Bronchial smooth muscle cell (primary cell): ENCODE data around the gene CENPA. TPM values are rescaled to one million over a fixed set of nuclear protein-coding genes. Genes with fewer than 3 reads are reported as not detected.

Source experiments
- total RNA-seq: library from RNA; depleted of rRNA; stranded (reverse); fragments of >200 nt; gene quantifications from 2 replicates; pipeline ENCODE4 v1.2.1, GENCODE V29; 2014

The CENPA gene
- 0.26 and 1.6 TPM in 2 replicates for total RNA-seq

DNA sequence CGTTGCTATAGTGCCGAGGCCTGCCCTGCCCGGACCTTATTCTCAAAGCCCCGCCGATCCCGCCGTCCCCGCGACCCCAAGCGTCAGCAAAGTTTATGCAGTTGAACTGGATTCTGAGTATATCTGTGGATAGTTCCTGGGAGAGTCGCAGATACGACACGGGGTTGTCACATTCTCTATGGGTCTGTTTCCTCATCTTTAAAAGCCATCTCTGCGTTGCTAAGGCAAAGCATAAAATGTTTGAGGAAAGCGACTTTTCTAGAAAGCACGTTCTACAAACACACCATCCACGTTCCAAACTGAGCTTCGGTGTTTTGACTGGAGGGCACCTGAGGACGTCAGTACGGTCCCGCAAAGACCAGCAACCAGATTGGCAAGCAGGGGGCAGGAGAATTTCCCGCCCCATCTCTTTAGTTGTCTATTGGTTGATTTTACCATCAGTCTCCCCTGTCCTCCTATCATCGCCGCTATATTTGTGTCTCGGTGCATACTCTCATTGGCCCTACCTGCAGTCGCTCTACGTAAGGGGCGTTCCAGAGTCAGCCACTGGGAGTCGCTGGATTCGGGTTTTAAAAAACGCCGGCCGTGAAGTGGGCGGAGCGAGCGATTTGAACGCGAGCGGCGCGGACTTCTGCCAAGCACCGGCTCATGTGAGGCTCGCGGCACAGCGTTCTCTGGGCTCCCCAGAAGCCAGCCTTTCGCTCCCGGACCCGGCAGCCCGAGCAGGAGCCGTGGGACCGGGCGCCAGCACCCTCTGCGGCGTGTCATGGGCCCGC lies at the start of gene CENPA:
TSS of gene CENPA (plus strand) at position 626 of the 776 bp plus-strand sequence. CDS start at position 767, 141 bp downstream.

GRCh38 chr2:26764078-26764887 lies 21.6 kb upstream of the CENPA start, which contains the start of gene SLC35F6:
Gene SLC35F6, plus strand, starts transcription at chr2:26764284. Its CDS starts 66 bp downstream, at chr2:26764350.

Other genes starting within 250 kb of the CENPA start
- gene CIB4, start 144.7 kb upstream of the CENPA start, total RNA-seq, result not detected in 2 replicates
- under 0.01 TPM in 1 of 2 replicates, not detected in the other for gene KCNK3, start 93.3 kb upstream of the CENPA start, total RNA-seq
- 26.3 and 33.6 TPM in 2 replicates for gene SLC35F6, start 21.8 kb upstream of the CENPA start, total RNA-seq
- gene DPYSL5, start 62.1 kb downstream of the CENPA start, total RNA-seq, result not detected in 2 replicates
- 3.5 and 5.4 TPM in 2 replicates for gene MAPRE3, start 184.6 kb downstream of the CENPA start, total RNA-seq
- 22.2 and 27.6 TPM in 2 replicates for gene TMEM214, start 246.9 kb downstream of the CENPA start, total RNA-seq